ENCODE measurements around the gene PTPRS. TPM values are rescaled to one million over a fixed set of nuclear protein-coding genes. Genes with fewer than 3 reads are reported as not detected.

Gene PTPRS
- total and polyA plus RNA-seq, 2 of the 8 experiments (the other 6 are each of a cell fraction or from before 2014, with no cell fraction given), result 96.8 to 223 TPM

GRCh38 chr19:5303208-5303607, 37.4 kb downstream of the PTPRS start:
- H3K14ac ChIP-seq (ENCODE audit: insufficient read length), result no peak overlapping the region
- H2BK12ac ChIP-seq (ENCODE audit: low read depth, low read length), result no peak overlapping the region
- H3K23ac ChIP-seq (ENCODE audit: insufficient read length), result no peak overlapping the region
- no peaks in the 10 kb centered on the region for H3K36me3 ChIP-seq (ENCODE audit: control insufficient read depth in 2 of 4, insufficient read depth in 4 of 4, low read length in 3 of 4)
- H2BK5ac ChIP-seq (ENCODE audit: low read depth, low read length), result no peak overlapping the region
- no peaks in the 10 kb centered on the region for H3K9me3 ChIP-seq (ENCODE audit: insufficient read depth in 2 of 2, low read depth in 1 of 2, low read length in 1 of 2)
- TF ChIP-seq SIN3A (conservative IDR thresholded peaks at IDR 0.05 in 1 of 2, IDR thresholded peaks at IDR 0.05 in 1 of 2; ENCODE audit: low read depth in 1 of 2, low read length in 2 of 2) (no peak), CTBP2 (IDR thresholded peaks at IDR 0.05; ENCODE audit: borderline replicate concordance, insufficient read depth, insufficient read length, low read length) (no peak), SIRT6 (IDR thresholded peaks at IDR 0.05; ENCODE audit: low read length) (no peak), GABPA (IDR thresholded peaks at IDR 0.05; ENCODE audit: borderline replicate concordance, insufficient read depth, low read length) (no peak), SP1 (IDR thresholded peaks at IDR 0.05; ENCODE audit: low read depth, low read length) (no peak), NANOG (IDR thresholded peaks at IDR 0.05; ENCODE audit: insufficient read depth, low read depth, low read length, poor library complexity, severe bottlenecking) (no peak), JUN (IDR thresholded peaks at IDR 0.05; ENCODE audit: low read depth, low read length) (no peak), SAP30 (IDR thresholded peaks at IDR 0.05; ENCODE audit: insufficient read depth, insufficient replicate concordance, low read length) (no peak), POLR2AphosphoS5 (IDR thresholded peaks at IDR 0.05; ENCODE audit: low read depth, low read length) (no peak)
- no peak for FAIRE-seq
- H4K8ac ChIP-seq (ENCODE audit: extremely low read depth, insufficient read depth, low read length), result no peak overlapping the region; the same call in 1 of the 2 replicates
- no peak overlapping the region for H3K18ac ChIP-seq (ENCODE audit: extremely low read depth, low read length)
- H3K9ac ChIP-seq (replicated peaks in 1 of 4; ENCODE audit: extremely low read depth in 1 of 4, low read depth in 3 of 4, low read length in 3 of 4), result no peak overlapping the region
- no peak overlapping the region for H3K56ac ChIP-seq (replicated peaks; ENCODE audit: insufficient read length, low read depth, low read length)
- H3K79me1 ChIP-seq (ENCODE audit: low read depth, low read length), result peaks cover 17% of the 10 kb centered on the region
- no peak overlapping the region for H2AK5ac ChIP-seq (ENCODE audit: low read depth, low read length)
- peaks cover 0 to 48% of the 10 kb centered on the region in 2 experiments; a peak in 2 of 4 replicates for H3K79me2 ChIP-seq (ENCODE audit: control insufficient read depth in 1 of 2, insufficient read depth in 2 of 2, low read length in 2 of 2)
- peaks cover 0 to 5% (median 3%) of the 10 kb centered on the region in 4 experiments; a peak in 4 of 7 replicates for H3K4me1 ChIP-seq (replicated peaks in 1 of 4; ENCODE audit: control insufficient read depth in 3 of 4, insufficient read depth in 4 of 4, low read length in 3 of 4)
- no peaks in the 10 kb centered on the region for H3K23me2 ChIP-seq (ENCODE audit: low read depth, low read length)
- no peak overlapping the region for H2BK20ac ChIP-seq (ENCODE audit: low read length)
- no peak overlapping the region for H3K4me3 ChIP-seq (ENCODE audit: extremely low read depth in 1 of 4, insufficient read depth in 2 of 4, low read depth in 3 of 4, low read length in 4 of 4)
- H3K4me2 ChIP-seq (ENCODE audit: insufficient read depth in 1 of 2, low read depth in 2 of 2, low read length in 2 of 2), result no peak overlapping the region
- H2BK120ac ChIP-seq (replicated peaks; ENCODE audit: low read depth, low read length), result no peak overlapping the region
- ChIA-PET CTCF (ENCODE audit: partially characterized antibody) (interaction anchor here (1.0 to 2.0 kb wide), 3 partner anchors 25 to 903 kb away, joined by 3 to 6 read pairs (median 6); partner anchors contain the start of gene SH3GL1), POLR2A (ENCODE audit: partially characterized antibody) (interaction anchor here (0.6 to 1.5 kb wide), 3 partner anchors 35 to 1074 kb away, joined by 3 to 4 read pairs (median 3); no protein-coding TSS in a partner anchor)
- no peak overlapping the region for H3K27ac ChIP-seq (ENCODE audit: low read depth, low read length)
- no peak overlapping the region for H4K5ac ChIP-seq (ENCODE audit: insufficient read length, low read depth, low read length)
- H3K27me3 ChIP-seq (replicated peaks in 1 of 4; ENCODE audit: control insufficient read depth in 3 of 4, extremely low read depth in 1 of 4, insufficient read depth in 3 of 4, low read length in 3 of 4), result no peaks in the 10 kb centered on the region
- 92% methylated on average over 7 of the region's 7 CpGs; no CpG with 5 or more reads in 1 of the 2 experiments for WGBS, 2 experiments (ENCODE audit: extremely low coverage in 1 of 2, insufficient coverage in 1 of 2, insufficient read length in 1 of 2, insufficient replicate concordance in 2 of 2, low coverage in 1 of 2, low lambda C conversion rate in 2 of 2, missing lambda C conversion rate in 1 of 2)
- no peak overlapping the region for H2BK15ac ChIP-seq (ENCODE audit: low read length)
- peak overlapping the region; percentile 54 for H4K91ac ChIP-seq (replicated peaks; ENCODE audit: insufficient read length, low read length)
- no peak for DNase-seq (ENCODE audit: low read depth in 1 of 2, low spot score in 2 of 2)
- no peak overlapping the region for H2AFZ ChIP-seq (ENCODE audit: low read length)
- H3K4ac ChIP-seq (replicated peaks; ENCODE audit: insufficient read length, low read depth, low read length), result no peak overlapping the region
- H4K20me1 ChIP-seq (replicated peaks in 1 of 2; ENCODE audit: control insufficient read depth in 1 of 2, insufficient read depth in 2 of 2, low read length in 2 of 2), result peaks cover 5 to 23% of the 10 kb centered on the region in 2 experiments

All from H1 (cell line).